H1 (cell line): ENCODE data around the gene DCPS. TPM values are rescaled to one million over a fixed set of nuclear protein-coding genes. Genes with fewer than 3 reads are reported as not detected.
A peak's percentile ranks its signal among the peaks of the same experiment; 100 is the strongest.

Experiments used
- ASH2L ChIP-seq: fragments of 200-600, 300-600 bp; sonication (generic); IDR thresholded peaks from one replicate; pipeline ENCODE4 v1.7.1; 2017; ENCODE audit warnings: low read length
- BACH1 ChIP-seq: IDR thresholded peaks from 2 replicates; pipeline ENCODE4 v1.6.1; 2012; ENCODE audit warnings: low read length, improper control_type of control experiment
- CTBP2 ChIP-seq: IDR thresholded peaks from 2 replicates; pipeline ENCODE4 v1.7.0; 2011; ENCODE audit warnings: borderline replicate concordance, mild to moderate bottlenecking, moderate library complexity, mixed read lengths, low read length; ENCODE audit not compliant: insufficient read depth, insufficient read length
- CTCF ChIP-seq, 3 experiments: IDR thresholded peaks; 1 replicate in 2 of 3; 2 replicates in 1 of 3; pipeline versions ENCODE4 v1.5.1 to v1.6.1; 2011; ENCODE audit warnings: low read length in 3 of 3, mild to moderate bottlenecking in 3 of 3, inconsistent platforms in 2 of 3, low read depth in 1 of 3, moderate library complexity in 1 of 3; ENCODE audit not compliant: insufficient read depth in 1 of 3; ENCODE audit errors: control extremely low read depth in 1 of 3
- E2F6 ChIP-seq: IDR thresholded peaks from 2 replicates; pipeline ENCODE4 v1.6.1; 2012; ENCODE audit warnings: inconsistent platforms
- EP300 ChIP-seq, 2 experiments: IDR thresholded peaks; 1 replicate in 1 of 2; 2 replicates in 1 of 2; pipeline ENCODE4 v1.6.1; 2011 to 2012; ENCODE audit warnings: low read depth in 2 of 2, low read length in 2 of 2, mild to moderate bottlenecking in 2 of 2, borderline replicate concordance in 1 of 2, inconsistent platforms in 1 of 2, moderate library complexity in 1 of 2
- JUN ChIP-seq: IDR thresholded peaks from 2 replicates; pipeline ENCODE4 v1.6.1; 2011; ENCODE audit warnings: low read depth, mild to moderate bottlenecking, improper control_type of control experiment, low read length
- JUND ChIP-seq: IDR thresholded peaks from 2 replicates; pipeline ENCODE4 v1.6.1; 2011; ENCODE audit warnings: mild to moderate bottlenecking, improper control_type of control experiment, low read length
- KDM5A ChIP-seq: fragments of 200-600 bp; IDR thresholded peaks from 2 replicates; pipeline ENCODE4 v1.7.1; 2012; ENCODE audit warnings: mild to moderate bottlenecking, low read length, inconsistent platforms, mixed read lengths
- NRF1 ChIP-seq: IDR thresholded peaks from 2 replicates; pipeline ENCODE4 v1.6.1; 2011; ENCODE audit warnings: mild to moderate bottlenecking, low read depth, low read length, improper control_type of control experiment
- POLR2A ChIP-seq, 2 experiments: IDR thresholded peaks; 1 replicate in 1 of 2; 2 replicates in 1 of 2; pipeline ENCODE4 v1.6.1; 2011; ENCODE audit warnings: low read depth in 2 of 2, low read length in 2 of 2, mild to moderate bottlenecking in 2 of 2; ENCODE audit errors: control extremely low read depth in 1 of 2
- POLR2AphosphoS5 ChIP-seq: IDR thresholded peaks from 2 replicates; pipeline ENCODE4 v1.6.1; 2011; ENCODE audit warnings: low read depth, low read length
- SIN3A ChIP-seq, 2 experiments: IDR thresholded peaks in 1 of 2; conservative IDR thresholded peaks in 1 of 2; 2 replicates each; pipeline ENCODE4 v1.6.1; 2011 to 2012; ENCODE audit warnings: low read length in 2 of 2, improper control_type of control experiment in 1 of 2, low read depth in 1 of 2, mild to moderate bottlenecking in 1 of 2
- SIX5 ChIP-seq: IDR thresholded peaks from 2 replicates; pipeline ENCODE4 v1.6.1; 2011; ENCODE audit warnings: mild to moderate bottlenecking, low read depth, low read length
- SP4 ChIP-seq: IDR thresholded peaks from 2 replicates; pipeline ENCODE4 v1.6.1; 2012; ENCODE audit warnings: low read length, inconsistent platforms
- SRF ChIP-seq: IDR thresholded peaks from 2 replicates; pipeline ENCODE4 v1.6.1; 2011; ENCODE audit warnings: mild to moderate bottlenecking, low read depth, low read length, moderate library complexity
- TAF1 ChIP-seq: IDR thresholded peaks from 2 replicates; pipeline ENCODE4 v1.6.1; 2011; ENCODE audit warnings: mild to moderate bottlenecking, low read depth, low read length
- TAF7 ChIP-seq: optimal IDR thresholded peaks from 2 replicates; pipeline ENCODE3; 2011; ENCODE audit warnings: low read depth, mild to moderate bottlenecking, inconsistent platforms, low read length, moderate library complexity, borderline replicate concordance
- TBP ChIP-seq: IDR thresholded peaks from 2 replicates; pipeline ENCODE4 v1.6.1; 2011; ENCODE audit warnings: low read depth, low read length, improper control_type of control experiment
- YY1 ChIP-seq: IDR thresholded peaks from 2 replicates; pipeline ENCODE4 v1.6.1; 2011; ENCODE audit warnings: low read depth, mild to moderate bottlenecking, low read length
- polyA plus RNA-seq, 7 experiments: library from polyadenylated mRNA; depleted of rRNA in 3 of 7; stranded (reverse) in 5 of 7; unstranded in 2 of 7; fragments of >200 nt in 5 of 7; fragments of 200-250 nt in 2 of 7; gene quantifications; 1 replicate in 5 of 7; 2 replicates in 1 of 7; 4 replicates in 1 of 7; pipeline versions ENCODE4 v1.2.1 to v1.2.3, GENCODE V29; 2011 to 2013; ENCODE audit warnings: missing spikeins in 2 of 7, mixed read lengths in 2 of 7
- total RNA-seq: library from RNA; stranded (reverse); fragmentation: NEBNext Ultra II Directional; extraction: Animal tissue kit (Norgen Biotek cat#: 25700); gene quantifications from 2 replicates; pipeline ENCODE4 v1.2.1, GENCODE V29; 2021
- TF ChIP-seq, protein P1 (sequence below): IDR thresholded peaks from 2 replicates; pipeline ENCODE4 v1.6.1; 2011; ENCODE audit warnings: low read depth, mild to moderate bottlenecking, low read length; ENCODE audit not compliant: insufficient read depth

The DCPS gene
- total and polyA plus RNA-seq, 2 of the 8 experiments (the other 6 are each of a cell fraction or from before 2014, with no cell fraction given) = 24.6 to 55.2 TPM

GRCh38 chr11:126303623-126304456 is at the start of gene DCPS (continued):
- TF ChIP-seq SIN3A (conservative IDR thresholded peaks at IDR 0.05 in 1 of 2, IDR thresholded peaks at IDR 0.05 in 1 of 2; ENCODE audit: low read depth in 1 of 2, low read length in 2 of 2) (peak in 1 of 2 experiments; percentile 82; a peak in 2 of 4 replicates), ASH2L (peak; percentile 91), TAF1 (peak; percentile 97), KDM5A (peak; percentile 49; the same call in 1 of the 2 replicates), POLR2A (IDR thresholded peaks at IDR 0.05; ENCODE audit: control extremely low read depth in 1 of 2, low read depth in 2 of 2, low read length in 2 of 2) (peak; percentile 93 to 99), POLR2AphosphoS5 (peak; percentile 94), SRF (no peak), NRF1 (peak; percentile 61), JUND (peak; percentile 74), YY1 (peak; percentile 94), SP4 (peak; percentile 79; the same call in 1 of the 2 replicates), CTBP2 (peak; percentile 75), BACH1 (no peak), EP300 (IDR thresholded peaks at IDR 0.05; ENCODE audit: borderline replicate concordance in 1 of 2, low read depth in 2 of 2, low read length in 2 of 2) (peak in 1 of 2 experiments; percentile 62; a peak in 1 of 3 replicates), E2F6 (peak; percentile 84), JUN (no peak), CTCF (IDR thresholded peaks at IDR 0.05; ENCODE audit: control extremely low read depth in 1 of 3, insufficient read depth in 1 of 3, low read depth in 1 of 3, low read length in 3 of 3) (no peak), SIX5 (no peak), TBP (peak; percentile 83), TAF7 (peak; percentile 79)
- TF ChIP-seq, protein P1, sequence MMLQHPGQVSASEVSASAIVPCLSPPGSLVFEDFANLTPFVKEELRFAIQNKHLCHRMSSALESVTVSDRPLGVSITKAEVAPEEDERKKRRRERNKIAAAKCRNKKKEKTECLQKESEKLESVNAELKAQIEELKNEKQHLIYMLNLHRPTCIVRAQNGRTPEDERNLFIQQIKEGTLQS = no peak
